GM21526 (cell line): ENCODE measurements around the gene UBXN10.
"Not testable (repeated sequence)": the region's sequence is repeated elsewhere in the genome, so short reads cannot be mapped to it uniquely, and the experiment has no call there.

Source experiments
- ATAC-seq: cut with Tn5 transposase; IDR thresholded peaks from one replicate; pipeline ENCODE4 v1.9.1; 2021; ENCODE audit warnings: moderate library complexity; ENCODE audit not compliant: unreplicated experiment, low FRiP score

The UBXN10 gene

DNA sequence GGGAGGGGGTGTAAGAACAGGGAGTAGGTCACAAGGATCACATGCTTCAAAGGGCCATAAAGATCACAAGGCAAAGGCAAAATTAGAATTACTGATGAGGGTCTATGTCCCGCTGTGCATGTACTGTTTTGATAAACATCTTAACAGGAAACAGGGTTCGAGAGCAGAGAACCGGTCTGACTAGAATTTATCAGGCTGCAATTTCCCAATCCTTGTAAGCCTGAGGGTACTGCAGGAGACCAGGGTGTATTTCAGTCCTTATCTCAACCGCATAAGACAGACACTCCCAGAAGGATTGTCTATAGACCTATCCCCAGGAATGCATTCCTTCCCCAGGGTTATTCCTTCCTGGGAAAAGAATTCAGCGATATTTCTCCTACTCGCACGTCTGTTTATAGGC, 46.7 kb downstream of the UBXN10 start:
- not testable (repeated sequence) for ATAC-seq

DNA sequence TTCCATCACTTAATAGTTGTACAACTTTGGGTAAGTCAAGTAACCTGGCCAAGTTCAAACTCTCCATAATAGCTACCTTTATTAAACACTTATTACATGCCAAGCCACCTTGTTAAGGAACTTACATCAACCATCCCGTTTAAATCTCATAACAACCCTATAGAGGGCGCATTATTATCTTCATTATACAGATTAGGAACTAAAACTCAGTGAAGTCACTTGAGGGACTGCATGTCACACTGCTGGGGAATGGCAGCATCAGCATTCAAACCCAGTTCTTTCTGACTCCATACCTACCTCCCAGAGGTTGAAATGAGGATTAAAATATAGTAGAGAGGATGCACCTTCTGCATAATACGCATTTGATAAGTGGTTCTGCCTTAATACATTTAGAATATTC, 47.5 kb downstream of the UBXN10 start:
- ATAC-seq, result no peak

DNA sequence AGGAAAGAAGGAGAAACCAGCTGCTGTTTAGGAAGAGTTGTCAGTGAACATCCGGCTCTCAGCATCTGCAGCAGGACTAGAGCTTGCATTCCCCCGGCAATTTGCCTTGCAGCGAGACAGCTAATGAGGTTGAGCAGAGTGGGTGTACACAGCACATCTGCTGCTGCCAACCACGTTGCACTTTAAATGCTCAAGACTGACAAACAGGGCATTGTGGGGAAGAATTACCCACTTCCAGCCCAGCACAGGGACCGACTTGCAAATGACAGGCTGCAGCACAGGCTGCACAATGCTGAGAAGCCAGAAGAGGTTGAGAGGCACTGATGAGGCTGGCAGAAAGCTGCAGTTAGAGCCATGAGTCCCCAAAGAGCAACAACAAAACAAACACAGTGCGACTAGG, 48.0 kb downstream of the UBXN10 start:
- no peak for ATAC-seq

DNA sequence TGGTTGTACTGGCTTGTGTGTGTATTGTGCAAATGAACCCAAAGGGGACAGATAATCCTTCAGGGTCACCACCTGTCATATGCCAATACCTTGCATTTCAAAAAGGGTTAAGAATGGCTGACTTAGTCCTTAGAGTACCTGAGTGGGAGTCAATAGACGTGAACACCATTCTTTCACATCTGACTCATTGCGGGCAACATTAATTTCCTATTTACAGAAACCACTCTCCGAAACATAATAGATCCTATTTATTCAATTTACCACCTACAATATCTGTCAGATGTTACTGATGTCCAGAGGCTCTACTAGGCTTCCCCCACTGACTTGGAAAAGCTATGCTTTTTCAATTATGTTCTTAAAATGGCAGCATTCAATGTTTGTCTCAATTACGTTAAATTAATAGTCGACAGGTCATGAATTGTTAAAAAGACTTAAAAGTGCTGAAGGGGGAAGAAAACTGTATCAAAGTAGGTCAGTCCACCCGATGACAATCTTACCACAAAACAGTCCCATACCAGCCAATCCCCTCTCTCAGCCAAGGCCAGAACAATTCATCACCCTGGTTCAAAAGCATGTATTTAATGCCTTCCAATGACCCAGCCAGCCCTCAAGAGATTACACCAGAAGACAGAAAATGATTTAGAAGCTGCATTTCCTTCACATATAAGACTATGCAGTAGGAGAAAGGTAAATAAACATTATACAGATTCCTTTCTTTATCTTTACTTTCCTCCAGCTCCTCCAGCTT, 49.1 kb downstream of the UBXN10 start:
- ATAC-seq, result no peak

DNA sequence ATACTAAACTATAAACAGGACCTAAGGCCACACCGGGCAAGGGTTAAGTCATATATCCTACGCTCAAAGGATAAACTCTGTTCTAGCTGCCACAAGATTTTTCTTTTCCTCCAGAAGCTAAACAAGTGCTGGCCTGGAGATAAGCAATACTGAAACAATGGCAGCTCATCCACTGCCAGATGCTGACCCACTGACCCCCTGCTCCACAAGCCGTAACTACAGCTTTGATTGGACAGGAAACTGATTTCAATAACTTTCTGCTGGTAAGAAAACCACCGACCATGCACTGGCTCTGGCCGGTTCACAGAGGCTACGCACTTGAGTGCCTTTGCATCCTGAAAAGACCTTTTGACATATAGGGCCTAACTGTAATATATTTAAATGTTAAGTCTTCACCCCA, 51.8 kb downstream of the UBXN10 start:
- ATAC-seq, result no peak

DNA sequence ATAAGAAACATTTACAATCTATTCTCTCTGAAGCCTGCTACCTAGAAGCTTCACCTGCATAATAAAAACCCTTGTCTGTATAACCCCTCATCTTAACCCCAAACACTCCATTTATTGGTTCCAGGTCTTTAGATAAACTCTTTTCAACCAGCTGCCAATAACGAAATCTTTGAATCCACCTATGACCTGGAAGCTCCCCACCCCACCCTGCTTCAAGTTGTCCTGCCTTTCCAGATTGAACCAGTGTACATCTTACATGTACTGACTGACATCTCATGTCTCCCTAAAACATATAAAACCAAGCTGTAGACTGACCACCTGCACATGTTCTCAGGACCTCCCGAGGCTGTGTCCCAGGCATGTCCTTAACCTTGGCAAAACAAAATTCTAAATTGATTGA, 54.1 kb downstream of the UBXN10 start:
- no peak for ATAC-seq

DNA sequence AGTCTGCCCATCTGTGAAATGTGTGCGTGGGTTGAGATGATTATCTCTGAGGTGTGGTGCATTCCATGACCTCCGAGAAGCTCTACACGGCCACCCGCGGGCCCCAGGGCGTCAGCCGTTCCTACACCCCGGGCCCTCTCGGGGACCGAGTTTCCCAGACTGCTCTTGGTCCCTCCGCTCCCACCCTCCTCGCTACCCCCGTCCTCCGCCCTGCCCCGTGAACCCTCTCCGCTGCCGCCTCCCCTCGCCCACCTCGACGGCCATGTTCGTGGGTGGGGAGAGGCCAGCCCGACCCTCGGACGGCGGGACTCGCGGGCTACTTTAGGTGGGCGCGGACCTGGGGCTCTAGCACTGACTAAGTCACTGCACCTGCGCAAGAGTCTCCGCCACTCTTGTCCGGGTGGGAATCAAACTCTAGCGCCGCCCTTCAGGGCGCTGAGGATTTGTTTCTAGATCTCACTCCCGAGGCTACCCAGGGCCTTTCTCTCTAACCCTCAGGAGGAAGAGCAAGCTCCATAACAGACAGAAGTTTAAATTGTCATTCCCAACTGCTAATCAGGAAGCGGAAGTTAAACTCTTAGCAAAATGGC, 57.1 kb downstream of the UBXN10 start:
- no peak for ATAC-seq
